KOPT-K1 (cell line): ENCODE data around the gene PRKN.

Experiments used
- H3K27ac ChIP-seq: fragments of 200-600 bp; sonication (generic); 2 replicates; pipeline ENCODE4 v1.5.1; 2016; ENCODE audit warnings: antibody characterized with exemption, mild to moderate bottlenecking, low read depth, low read length; ENCODE audit not compliant: poor library complexity, severe bottlenecking
- H3K36me3 ChIP-seq: fragments of 200-600 bp; sonication (generic); 2 replicates; pipeline ENCODE4 v1.5.1; 2017; ENCODE audit warnings: antibody characterized with exemption, mild to moderate bottlenecking, low read length, moderate library complexity; ENCODE audit not compliant: insufficient read depth
- H3K9me3 ChIP-seq: fragments of 200-600 bp; sonication (generic); 2 replicates; pipeline ENCODE4 v1.5.1; 2017; ENCODE audit warnings: antibody characterized with exemption, low read length, mild to moderate bottlenecking; ENCODE audit not compliant: insufficient read depth, poor library complexity, severe bottlenecking

PRKN gene

GRCh38 chr6:161439093-161439492 is 1288.5 kb downstream of the PRKN start:
- Histone ChIP-seq H3K27ac (no peak overlapping the region), H3K9me3 (no peaks in the 10 kb centered on the region)

GRCh38 chr6:161438430-161439030 is 1289.0 kb downstream of the PRKN start:
- Histone ChIP-seq H3K36me3 (no peaks in the 10 kb centered on the region), H3K9me3 (no peaks in the 10 kb centered on the region), H3K27ac (no peak overlapping the region)

More at GRCh38 chr6:161439093-161439492, 1288.5 kb downstream of the PRKN start:
- no peaks in the 10 kb centered on the region for H3K36me3 ChIP-seq

- Histone ChIP-seq H3K27ac (no peak overlapping the region), H3K36me3 (no peaks in the 10 kb centered on the region), H3K9me3 (no peaks in the 10 kb centered on the region)
Observed at GRCh38 chr6:161437851-161438250, 1289.7 kb downstream of the PRKN start.

- Histone ChIP-seq H3K9me3 (no peaks in the 10 kb centered on the region), H3K27ac (no peak overlapping the region), H3K36me3 (no peaks in the 10 kb centered on the region)
Observed at GRCh38 chr6:161436106-161436876, 1291.3 kb downstream of the PRKN start.

- no peaks in the 10 kb centered on the region for H3K9me3 ChIP-seq
- H3K36me3 ChIP-seq: no peaks in the 10 kb centered on the region
- no peak overlapping the region for H3K27ac ChIP-seq
Observed at GRCh38 chr6:161435748-161436070, 1291.9 kb downstream of the PRKN start.

GRCh38 chr6:161434921-161435747 is 1292.4 kb downstream of the PRKN start:
- H3K27ac ChIP-seq: no peak overlapping the region
- no peaks in the 10 kb centered on the region for H3K36me3 ChIP-seq
- H3K9me3 ChIP-seq: no peaks in the 10 kb centered on the region

- Histone ChIP-seq H3K27ac (no peak overlapping the region), H3K36me3 (no peaks in the 10 kb centered on the region), H3K9me3 (no peaks in the 10 kb centered on the region)
Observed at GRCh38 chr6:161434350-161434749, 1293.2 kb downstream of the PRKN start.

GRCh38 chr6:161432546-161432945 is 1295.0 kb downstream of the PRKN start:
- no peaks in the 10 kb centered on the region for H3K9me3 ChIP-seq
- H3K36me3 ChIP-seq: no peaks in the 10 kb centered on the region
- H3K27ac ChIP-seq: no peak overlapping the region

- H3K36me3 ChIP-seq: no peaks in the 10 kb centered on the region
- H3K27ac ChIP-seq: no peak overlapping the region
- H3K9me3 ChIP-seq: no peaks in the 10 kb centered on the region
Observed at GRCh38 chr6:161429921-161430490, 1297.6 kb downstream of the PRKN start.

GRCh38 chr6:161424421-161424820 is 1303.1 kb downstream of the PRKN start:
- no peaks in the 10 kb centered on the region for H3K9me3 ChIP-seq
- no peaks in the 10 kb centered on the region for H3K36me3 ChIP-seq
- no peak overlapping the region for H3K27ac ChIP-seq

- H3K27ac ChIP-seq: no peak overlapping the region
- no peaks in the 10 kb centered on the region for H3K9me3 ChIP-seq
- H3K36me3 ChIP-seq: no peaks in the 10 kb centered on the region
Observed at GRCh38 chr6:161422710-161423680, 1304.6 kb downstream of the PRKN start.

- H3K36me3 ChIP-seq: no peaks in the 10 kb centered on the region
- H3K27ac ChIP-seq: no peak overlapping the region
- H3K9me3 ChIP-seq: no peaks in the 10 kb centered on the region
Observed at GRCh38 chr6:161418463-161418945, 1309.1 kb downstream of the PRKN start.

GRCh38 chr6:161417717-161418462 is 1309.7 kb downstream of the PRKN start:
- H3K36me3 ChIP-seq: no peaks in the 10 kb centered on the region
- no peaks in the 10 kb centered on the region for H3K9me3 ChIP-seq
- H3K27ac ChIP-seq: no peak overlapping the region
